Neural cell (in vitro differentiated cells): ENCODE data around the gene MALAT1. TPM values are rescaled to one million over a fixed set of nuclear protein-coding genes. Genes with fewer than 3 reads are reported as not detected.

Experiments used
- H2AFZ ChIP-seq: fragments of 200-600, 300-800 bp; sonication (generic), shearing (Covaris generic); 2 replicates; pipeline ENCODE4 v1.6.0; 2014; ENCODE audit warnings: low read depth, mild to moderate bottlenecking, antibody characterized with exemption, low read length, moderate library complexity
- H3F3A ChIP-seq: fragments of 200-600 bp; shearing (Covaris generic); 2 replicates; pipeline ENCODE4 v1.6.1; 2016; ENCODE audit warnings: mild to moderate bottlenecking, moderate library complexity, mixed read lengths, antibody characterized with exemption, low read length; ENCODE audit not compliant: insufficient read depth, poor library complexity, severe bottlenecking
- H3K27ac ChIP-seq: fragments of 200-600, 300-800 bp; sonication (generic), shearing (Covaris generic); 2 replicates; pipeline ENCODE4 v1.5.1; 2014; ENCODE audit warnings: mild to moderate bottlenecking, low read length, moderate library complexity
- H3K27me3 ChIP-seq: fragments of 300-800, 200-600 bp; sonication (generic), shearing (Covaris generic); 2 replicates; pipeline ENCODE4 v1.6.0; 2014; ENCODE audit warnings: mild to moderate bottlenecking, low read depth, low read length, moderate library complexity; ENCODE audit not compliant: insufficient read depth
- H3K36me3 ChIP-seq: fragments of 300-800, 200-600 bp; sonication (generic), shearing (Covaris generic); 2 replicates; pipeline ENCODE4 v1.5.1; 2014; ENCODE audit warnings: mild to moderate bottlenecking, antibody characterized with exemption, low read length, moderate library complexity; ENCODE audit not compliant: insufficient read depth
- H3K4me2 ChIP-seq: fragments of 300-800, 200-600 bp; sonication (generic), shearing (Covaris generic); 2 replicates; pipeline ENCODE4 v1.6.0; 2014; ENCODE audit warnings: mild to moderate bottlenecking, low read length
- H3K4me3 ChIP-seq: fragments of 300-800, 200-600 bp; sonication (generic), shearing (Covaris generic); 2 replicates; pipeline ENCODE4 v1.5.1; 2014; ENCODE audit warnings: mild to moderate bottlenecking, low read length, moderate library complexity
- H3K79me2 ChIP-seq: fragments of 200-600 bp; shearing (Covaris generic); replicated peaks from 2 replicates; pipeline ENCODE4 v1.6.0; 2014; ENCODE audit warnings: mild to moderate bottlenecking, low read length, moderate library complexity; ENCODE audit not compliant: insufficient read depth
- H3K9ac ChIP-seq: fragments of 300-800, 200-600 bp; sonication (generic), shearing (Covaris generic); 2 replicates; pipeline ENCODE4 v1.6.1; 2016; ENCODE audit warnings: mild to moderate bottlenecking, low read length, mixed read lengths
- H3K9me2 ChIP-seq: fragments of 200-600 bp; shearing (Covaris generic); 2 replicates; pipeline ENCODE4 v1.6.1; 2016; ENCODE audit warnings: mild to moderate bottlenecking, low read length, mixed read lengths; ENCODE audit not compliant: insufficient read depth
- H3K9me3 ChIP-seq: fragments of 200-600, 300-800 bp; sonication (generic), shearing (Covaris generic); 2 replicates; pipeline ENCODE4 v1.6.1; 2016; ENCODE audit warnings: mild to moderate bottlenecking, mixed run types, low read length, moderate library complexity, mixed read lengths
- H4K20me1 ChIP-seq: fragments of 200-600 bp; shearing (Covaris generic); 2 replicates; pipeline ENCODE4 v1.6.1; 2016; ENCODE audit warnings: mild to moderate bottlenecking, mixed run types; ENCODE audit not compliant: insufficient read depth
- EP300 ChIP-seq: fragments of 450-650 bp; conservative IDR thresholded peaks from 2 replicates; pipeline ENCODE4 v1.6.1; 2014; ENCODE audit warnings: antibody characterized with exemption, mild to moderate bottlenecking, moderate library complexity; ENCODE audit not compliant: poor library complexity, severe bottlenecking
- EZH2 ChIP-seq: fragments of 200-600, 300-800 bp; shearing (Covaris generic), sonication (generic); IDR thresholded peaks from 2 replicates; pipeline ENCODE4 v1.6.1; 2014; ENCODE audit warnings: antibody characterized with exemption, low read length, borderline replicate concordance, mild to moderate bottlenecking; ENCODE audit not compliant: insufficient read depth, poor library complexity, severe bottlenecking
- MXI1 ChIP-seq: fragments of 450-650 bp; conservative IDR thresholded peaks from 2 replicates; pipeline ENCODE4 v1.6.1; 2014; ENCODE audit warnings: antibody characterized with exemption, mild to moderate bottlenecking; ENCODE audit not compliant: poor library complexity, severe bottlenecking
- RAD21 ChIP-seq: fragments of 450-650 bp; conservative IDR thresholded peaks from 2 replicates; pipeline ENCODE4 v1.6.1; 2014; ENCODE audit warnings: antibody characterized with exemption, mild to moderate bottlenecking, moderate library complexity
- SMC3 ChIP-seq: fragments of 450-650 bp; conservative IDR thresholded peaks from 2 replicates; pipeline ENCODE4 v1.6.1; 2014; ENCODE audit warnings: antibody characterized with exemption, mild to moderate bottlenecking, moderate library complexity; ENCODE audit not compliant: poor library complexity
- TAF1 ChIP-seq: IDR thresholded peaks from 2 replicates; pipeline ENCODE4 v1.6.1; 2012; ENCODE audit warnings: low read depth
- polyA plus RNA-seq: library from polyadenylated mRNA; depleted of rRNA; stranded (reverse); fragments of >200 nt; gene quantifications from 2 replicates; pipeline ENCODE4 v1.2.3, GENCODE V29; 2014
- TF ChIP-seq, protein P1 (sequence below): IDR thresholded peaks from 2 replicates; pipeline ENCODE4 v1.6.1; 2012; ENCODE audit warnings: borderline replicate concordance
- TF ChIP-seq, protein P2 (sequence below): fragments of 450-650 bp; IDR thresholded peaks from 2 replicates; pipeline ENCODE4 v1.5.1; 2014; ENCODE audit warnings: antibody characterized with exemption, mild to moderate bottlenecking, moderate library complexity; ENCODE audit not compliant: poor library complexity, severe bottlenecking

The MALAT1 gene
- polyA plus RNA-seq, 1 donor from 2014 or later, result 1,383 TPM

DNA sequence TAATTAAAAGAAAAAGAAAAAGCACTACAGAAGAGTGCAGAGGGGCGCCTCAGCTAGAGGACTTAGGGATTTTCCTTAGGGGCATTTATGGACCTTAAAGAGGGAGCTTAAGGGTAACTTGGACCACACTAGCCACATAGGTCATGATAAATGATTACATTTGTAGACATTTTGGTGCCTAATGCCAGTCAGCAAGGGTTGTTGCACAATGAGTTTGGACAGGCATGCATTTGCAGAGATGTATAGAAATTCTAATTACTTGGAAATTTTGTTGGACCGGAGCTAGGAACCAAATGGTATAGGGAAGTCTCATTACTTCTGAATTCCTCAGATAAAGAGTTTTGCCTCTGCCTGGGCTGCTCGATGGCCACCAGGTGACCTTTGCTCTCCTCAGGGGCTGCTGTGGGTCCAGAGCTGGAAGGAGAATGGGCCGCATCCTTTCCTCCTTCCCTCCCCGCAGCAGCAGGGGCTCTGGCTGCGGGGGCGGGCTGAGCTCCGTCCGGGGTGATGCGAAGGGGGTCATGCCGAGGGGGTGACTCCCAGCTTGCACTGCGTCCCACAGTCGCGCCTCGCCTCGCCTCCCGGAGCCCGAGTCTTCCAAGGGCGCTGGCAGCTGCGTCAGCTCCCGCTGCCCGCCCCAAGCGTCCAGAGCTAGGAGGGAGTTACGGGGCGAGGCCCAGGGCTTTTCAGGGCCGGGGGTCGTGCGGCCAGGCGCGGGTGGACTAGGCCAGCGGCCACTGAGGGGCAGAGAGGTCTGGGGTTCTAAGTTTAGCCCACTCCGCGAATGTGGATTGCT, 20.3 kb upstream of the MALAT1 start:
- Histone ChIP-seq H3K9ac (no peak overlapping the region), H3K36me3 (no peaks in the 10 kb centered on the region), H3K9me2 (no peaks in the 10 kb centered on the region), H3K27ac (peak overlapping the region; percentile 83), H2AFZ (no peak overlapping the region), H3F3A (no peaks in the 10 kb centered on the region), H3K79me2 (peaks cover 58% of the 10 kb centered on the region), H3K27me3 (no peaks in the 10 kb centered on the region), H3K4me2 (no peak overlapping the region), H4K20me1 (no peaks in the 10 kb centered on the region), H3K9me3 (no peaks in the 10 kb centered on the region), H3K4me3 (no peak overlapping the region)
- TF ChIP-seq RAD21 (no peak), EZH2 (no peak), MXI1 (no peak), EP300 (no peak), SMC3 (no peak), TAF1 (no peak)
- TF ChIP-seq, protein P1, sequence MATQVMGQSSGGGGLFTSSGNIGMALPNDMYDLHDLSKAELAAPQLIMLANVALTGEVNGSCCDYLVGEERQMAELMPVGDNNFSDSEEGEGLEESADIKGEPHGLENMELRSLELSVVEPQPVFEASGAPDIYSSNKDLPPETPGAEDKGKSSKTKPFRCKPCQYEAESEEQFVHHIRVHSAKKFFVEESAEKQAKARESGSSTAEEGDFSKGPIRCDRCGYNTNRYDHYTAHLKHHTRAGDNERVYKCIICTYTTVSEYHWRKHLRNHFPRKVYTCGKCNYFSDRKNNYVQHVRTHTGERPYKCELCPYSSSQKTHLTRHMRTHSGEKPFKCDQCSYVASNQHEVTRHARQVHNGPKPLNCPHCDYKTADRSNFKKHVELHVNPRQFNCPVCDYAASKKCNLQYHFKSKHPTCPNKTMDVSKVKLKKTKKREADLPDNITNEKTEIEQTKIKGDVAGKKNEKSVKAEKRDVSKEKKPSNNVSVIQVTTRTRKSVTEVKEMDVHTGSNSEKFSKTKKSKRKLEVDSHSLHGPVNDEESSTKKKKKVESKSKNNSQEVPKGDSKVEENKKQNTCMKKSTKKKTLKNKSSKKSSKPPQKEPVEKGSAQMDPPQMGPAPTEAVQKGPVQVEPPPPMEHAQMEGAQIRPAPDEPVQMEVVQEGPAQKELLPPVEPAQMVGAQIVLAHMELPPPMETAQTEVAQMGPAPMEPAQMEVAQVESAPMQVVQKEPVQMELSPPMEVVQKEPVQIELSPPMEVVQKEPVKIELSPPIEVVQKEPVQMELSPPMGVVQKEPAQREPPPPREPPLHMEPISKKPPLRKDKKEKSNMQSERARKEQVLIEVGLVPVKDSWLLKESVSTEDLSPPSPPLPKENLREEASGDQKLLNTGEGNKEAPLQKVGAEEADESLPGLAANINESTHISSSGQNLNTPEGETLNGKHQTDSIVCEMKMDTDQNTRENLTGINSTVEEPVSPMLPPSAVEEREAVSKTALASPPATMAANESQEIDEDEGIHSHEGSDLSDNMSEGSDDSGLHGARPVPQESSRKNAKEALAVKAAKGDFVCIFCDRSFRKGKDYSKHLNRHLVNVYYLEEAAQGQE, result no peak
- TF ChIP-seq, protein P2, sequence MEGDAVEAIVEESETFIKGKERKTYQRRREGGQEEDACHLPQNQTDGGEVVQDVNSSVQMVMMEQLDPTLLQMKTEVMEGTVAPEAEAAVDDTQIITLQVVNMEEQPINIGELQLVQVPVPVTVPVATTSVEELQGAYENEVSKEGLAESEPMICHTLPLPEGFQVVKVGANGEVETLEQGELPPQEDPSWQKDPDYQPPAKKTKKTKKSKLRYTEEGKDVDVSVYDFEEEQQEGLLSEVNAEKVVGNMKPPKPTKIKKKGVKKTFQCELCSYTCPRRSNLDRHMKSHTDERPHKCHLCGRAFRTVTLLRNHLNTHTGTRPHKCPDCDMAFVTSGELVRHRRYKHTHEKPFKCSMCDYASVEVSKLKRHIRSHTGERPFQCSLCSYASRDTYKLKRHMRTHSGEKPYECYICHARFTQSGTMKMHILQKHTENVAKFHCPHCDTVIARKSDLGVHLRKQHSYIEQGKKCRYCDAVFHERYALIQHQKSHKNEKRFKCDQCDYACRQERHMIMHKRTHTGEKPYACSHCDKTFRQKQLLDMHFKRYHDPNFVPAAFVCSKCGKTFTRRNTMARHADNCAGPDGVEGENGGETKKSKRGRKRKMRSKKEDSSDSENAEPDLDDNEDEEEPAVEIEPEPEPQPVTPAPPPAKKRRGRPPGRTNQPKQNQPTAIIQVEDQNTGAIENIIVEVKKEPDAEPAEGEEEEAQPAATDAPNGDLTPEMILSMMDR, result no peak

DNA sequence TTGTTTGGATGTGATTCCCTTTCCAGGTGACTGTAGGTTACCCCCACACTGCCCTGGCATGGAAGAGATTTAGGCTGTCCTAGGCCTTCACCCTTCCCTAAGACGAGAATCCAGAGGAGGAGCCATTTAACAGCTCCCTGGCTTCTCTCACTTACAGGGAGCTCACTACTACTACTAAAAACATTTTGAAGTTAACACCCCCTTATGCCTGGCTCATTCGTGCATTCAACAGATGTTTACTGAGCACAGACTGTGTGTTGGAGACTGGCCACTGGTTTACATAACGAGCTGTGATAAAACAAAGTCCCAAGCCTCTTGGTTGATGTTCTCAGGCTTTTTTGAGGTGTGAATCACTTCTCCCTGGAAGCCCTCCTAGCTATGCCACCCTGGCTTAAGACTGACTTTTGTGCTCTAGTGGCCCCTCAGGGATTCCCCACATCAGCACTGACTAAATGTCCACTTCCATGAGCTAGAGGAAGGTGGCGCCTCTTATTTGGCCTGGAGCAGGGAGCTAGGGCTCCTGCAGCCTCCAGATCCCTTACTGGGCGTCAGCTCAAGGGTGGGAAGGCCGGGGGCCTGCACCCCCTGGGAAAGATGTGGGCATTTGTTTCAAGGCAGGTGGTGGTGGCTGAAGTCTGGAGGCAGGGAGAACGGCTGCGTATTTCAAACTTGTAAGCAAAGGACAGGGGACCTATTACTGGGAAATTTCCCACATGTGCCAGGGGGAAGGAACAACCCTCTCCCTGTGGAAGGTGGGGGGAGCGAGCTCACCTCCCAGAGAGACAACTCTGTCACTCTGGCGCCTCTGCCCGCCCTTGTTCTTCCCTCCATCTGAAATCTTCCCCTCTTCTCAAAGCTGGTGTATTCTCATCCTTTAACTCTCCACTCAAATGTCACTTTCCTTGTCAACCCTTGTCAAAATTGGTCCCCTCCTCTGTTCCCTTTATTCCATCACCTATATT, 19.4 kb upstream of the MALAT1 start:
- Histone ChIP-seq H3K9me3 (no peaks in the 10 kb centered on the region), H3K9ac (no peak overlapping the region), H3F3A (no peaks in the 10 kb centered on the region), H3K36me3 (no peaks in the 10 kb centered on the region), H3K27me3 (no peaks in the 10 kb centered on the region), H3K4me3 (no peak overlapping the region), H3K4me2 (no peak overlapping the region), H3K9me2 (no peaks in the 10 kb centered on the region), H3K79me2 (peaks cover 65% of the 10 kb centered on the region), H4K20me1 (no peaks in the 10 kb centered on the region), H3K27ac (peak overlapping the region; percentile 25), H2AFZ (no peak overlapping the region)
- no peak for TF ChIP-seq SMC3
- TF ChIP-seq, protein P2, result peak; percentile 19
